ENCODE results near the gene GPAM.

- TF ChIP-seq POLR2A (IDR thresholded peaks at IDR 0.05; ENCODE audit: low read depth) (no peak), CTCF (IDR thresholded peaks at IDR 0.05) (no peak), EP300 (IDR thresholded peaks at IDR 0.05) (no peak)
These were observed 29.7 kb upstream of the GPAM start for GRCh38 chr10:112213098-112213823.
